ENCODE measurements around the gene OTULINL.

Gene OTULINL

DNA sequence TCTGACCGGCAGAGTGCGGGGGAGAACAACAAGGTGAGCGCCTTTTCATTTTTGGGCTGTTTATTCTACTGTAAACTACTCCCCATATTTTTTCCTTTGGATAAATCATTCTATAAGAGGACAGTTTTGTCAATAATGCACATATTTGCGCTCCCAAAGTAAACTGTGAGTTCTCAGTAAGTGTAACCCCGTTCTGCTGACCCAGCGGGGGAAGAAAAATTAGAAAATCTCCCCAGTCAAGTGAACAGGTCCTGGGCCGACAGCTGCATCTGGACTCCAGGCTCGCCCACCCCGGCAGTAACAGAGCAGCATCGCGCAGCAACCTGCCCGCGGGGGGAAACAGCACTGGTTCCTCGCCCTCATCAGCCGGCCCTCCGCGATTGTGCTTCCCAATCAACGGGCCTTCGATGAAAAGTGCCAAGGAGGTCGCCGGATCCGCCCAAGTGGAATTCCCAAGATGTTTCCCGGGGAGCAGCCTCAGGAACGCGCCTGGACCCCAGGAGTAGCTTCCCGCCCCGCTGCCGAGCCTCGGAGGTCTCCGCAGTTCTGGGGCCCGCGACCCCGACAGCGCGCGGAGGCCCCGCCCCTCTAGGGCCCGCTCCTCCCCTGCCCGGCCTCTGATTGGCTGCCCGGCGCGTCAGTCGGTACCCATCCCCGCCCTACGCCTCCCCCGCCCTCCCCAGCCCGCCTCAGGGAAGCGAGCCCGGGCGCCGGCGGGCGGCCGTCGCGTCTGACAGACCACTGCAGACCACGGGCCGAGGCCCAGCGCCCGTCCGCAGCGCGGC lies at the start of gene OTULINL:
Gene OTULINL (plus strand): TSS at position 687 of the 785 bp plus-strand sequence. CDS start 103 bp downstream, outside the sequence.
- Histone ChIP-seq H3K79me2 (ENCODE audit: insufficient read depth, low read depth) (no peaks in the 10 kb centered on the region), H2AFZ (ENCODE audit: low read depth) (peak within 1 kb of the TSS; percentile 94), H3K4me2 (peak within 1 kb of the TSS; percentile 92), H3K9ac (peak within 1 kb of the TSS; percentile 83), H3K27ac (peak within 1 kb of the TSS; percentile 57), H3K4me1 (ENCODE audit: low read depth, poor library complexity, severe bottlenecking) (peaks cover 12% of the 10 kb centered on the region), H3K27me3 (ENCODE audit: insufficient read depth, low read depth) (no peaks in the 10 kb centered on the region), H3K4me3 (IDR thresholded peaks at IDR 0.05; ENCODE audit: insufficient read depth, low read depth, low read length) (no peak within 1 kb of the TSS), H3K36me3 (ENCODE audit: insufficient read depth) (no peaks in the 10 kb centered on the region), H4K20me1 (ENCODE audit: insufficient read depth) (no peaks in the 10 kb centered on the region)
- TF ChIP-seq, protein P1, sequence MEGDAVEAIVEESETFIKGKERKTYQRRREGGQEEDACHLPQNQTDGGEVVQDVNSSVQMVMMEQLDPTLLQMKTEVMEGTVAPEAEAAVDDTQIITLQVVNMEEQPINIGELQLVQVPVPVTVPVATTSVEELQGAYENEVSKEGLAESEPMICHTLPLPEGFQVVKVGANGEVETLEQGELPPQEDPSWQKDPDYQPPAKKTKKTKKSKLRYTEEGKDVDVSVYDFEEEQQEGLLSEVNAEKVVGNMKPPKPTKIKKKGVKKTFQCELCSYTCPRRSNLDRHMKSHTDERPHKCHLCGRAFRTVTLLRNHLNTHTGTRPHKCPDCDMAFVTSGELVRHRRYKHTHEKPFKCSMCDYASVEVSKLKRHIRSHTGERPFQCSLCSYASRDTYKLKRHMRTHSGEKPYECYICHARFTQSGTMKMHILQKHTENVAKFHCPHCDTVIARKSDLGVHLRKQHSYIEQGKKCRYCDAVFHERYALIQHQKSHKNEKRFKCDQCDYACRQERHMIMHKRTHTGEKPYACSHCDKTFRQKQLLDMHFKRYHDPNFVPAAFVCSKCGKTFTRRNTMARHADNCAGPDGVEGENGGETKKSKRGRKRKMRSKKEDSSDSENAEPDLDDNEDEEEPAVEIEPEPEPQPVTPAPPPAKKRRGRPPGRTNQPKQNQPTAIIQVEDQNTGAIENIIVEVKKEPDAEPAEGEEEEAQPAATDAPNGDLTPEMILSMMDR (conservative IDR thresholded peaks at IDR 0.05; ENCODE audit: low read depth, low read length), result no peak

DNA sequence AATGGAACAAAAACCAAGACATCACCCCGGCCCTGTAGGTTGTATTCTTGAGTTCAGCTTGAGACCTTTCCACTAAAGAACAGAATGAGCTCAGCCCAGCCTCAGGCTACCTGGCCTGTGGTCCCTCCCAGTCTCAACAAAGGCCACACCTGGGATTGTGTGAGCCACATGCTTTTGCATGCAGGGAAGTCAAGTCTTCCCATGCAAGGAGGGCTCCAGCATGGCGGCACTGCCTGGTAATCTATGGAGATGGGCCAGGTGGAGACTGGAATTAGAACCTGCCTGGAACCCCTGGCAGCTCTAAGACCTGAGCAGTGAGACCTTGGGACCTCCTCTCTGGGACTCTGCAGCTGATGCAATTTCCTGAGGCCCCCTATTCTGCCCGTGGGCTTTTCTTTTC lies 49.4 kb upstream of the OTULINL start:
- Histone ChIP-seq H3K9ac (no peak overlapping the region), H3K27ac (no peak overlapping the region), H4K20me1 (ENCODE audit: insufficient read depth) (no peaks in the 10 kb centered on the region), H3K4me3 (IDR thresholded peaks at IDR 0.05; ENCODE audit: insufficient read depth, low read depth, low read length) (no peak overlapping the region), H3K27me3 (ENCODE audit: insufficient read depth, low read depth) (no peaks in the 10 kb centered on the region), H3K36me3 (ENCODE audit: insufficient read depth) (no peaks in the 10 kb centered on the region), H3K79me2 (ENCODE audit: insufficient read depth, low read depth) (no peaks in the 10 kb centered on the region), H3K4me1 (ENCODE audit: low read depth, poor library complexity, severe bottlenecking) (no peaks in the 10 kb centered on the region), H2AFZ (ENCODE audit: low read depth) (no peak overlapping the region), H3K4me2 (no peak overlapping the region)
- TF ChIP-seq, protein P1 (conservative IDR thresholded peaks at IDR 0.05; ENCODE audit: low read depth, low read length), result no peak

DNA sequence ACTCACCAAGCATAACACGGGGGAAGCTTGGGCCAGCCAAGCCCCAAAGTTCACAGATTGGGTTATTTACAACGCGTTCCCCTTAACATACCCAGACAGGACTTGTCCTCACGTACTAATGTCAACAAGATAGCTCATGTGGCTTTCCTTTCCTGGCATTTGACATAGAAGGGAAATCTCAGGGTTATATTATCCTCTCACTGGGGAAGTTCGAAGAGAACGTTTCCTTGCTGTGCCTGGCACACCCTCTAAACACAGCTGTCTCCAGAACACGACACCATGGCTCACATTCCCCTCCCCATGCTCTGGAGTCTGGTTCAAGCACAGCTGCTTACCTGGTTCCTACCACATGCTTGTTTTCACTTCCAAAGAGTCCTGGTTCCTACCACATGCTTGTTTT lies 46.8 kb upstream of the OTULINL start:
- H3K4me3 ChIP-seq (IDR thresholded peaks at IDR 0.05; ENCODE audit: insufficient read depth, low read depth, low read length), result no peak overlapping the region
- H3K36me3 ChIP-seq (ENCODE audit: insufficient read depth), result no peaks in the 10 kb centered on the region
- no peaks in the 10 kb centered on the region for H3K27me3 ChIP-seq (ENCODE audit: insufficient read depth, low read depth)
- no peak overlapping the region for H3K4me2 ChIP-seq
- H3K27ac ChIP-seq, result no peak overlapping the region
- no peak overlapping the region for H2AFZ ChIP-seq (ENCODE audit: low read depth)
- no peaks in the 10 kb centered on the region for H3K4me1 ChIP-seq (ENCODE audit: low read depth, poor library complexity, severe bottlenecking)
- no peaks in the 10 kb centered on the region for H4K20me1 ChIP-seq (ENCODE audit: insufficient read depth)
- no peak overlapping the region for H3K9ac ChIP-seq
- H3K79me2 ChIP-seq (ENCODE audit: insufficient read depth, low read depth), result no peaks in the 10 kb centered on the region
- TF ChIP-seq, protein P1 (conservative IDR thresholded peaks at IDR 0.05; ENCODE audit: low read depth, low read length), result no peak

DNA sequence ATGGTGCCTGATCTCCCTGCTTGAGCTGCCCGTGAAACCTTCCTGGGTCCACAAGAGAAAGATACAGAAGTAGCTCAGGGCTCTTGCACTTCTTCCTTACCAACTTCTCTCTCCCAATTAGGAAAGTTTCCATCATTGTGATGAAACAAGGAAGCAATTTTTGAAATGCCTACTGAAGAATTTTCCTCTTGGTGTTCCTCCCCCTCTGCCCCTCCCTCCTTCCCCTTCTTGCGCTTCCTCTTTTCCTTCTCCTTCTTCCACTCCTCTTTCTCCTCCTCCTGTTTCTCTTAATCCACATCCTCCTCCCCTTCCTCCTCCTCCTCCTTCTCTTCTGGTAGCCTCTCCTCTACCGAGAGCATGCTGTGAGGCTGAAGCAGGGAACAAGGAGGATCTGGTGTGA lies 36.3 kb upstream of the OTULINL start:
- H4K20me1 ChIP-seq (ENCODE audit: insufficient read depth), result no peaks in the 10 kb centered on the region
- no peaks in the 10 kb centered on the region for H3K36me3 ChIP-seq (ENCODE audit: insufficient read depth)
- H3K9ac ChIP-seq, result no peak overlapping the region
- no peaks in the 10 kb centered on the region for H3K4me1 ChIP-seq (ENCODE audit: low read depth, poor library complexity, severe bottlenecking)
- no peak overlapping the region for H3K4me3 ChIP-seq (IDR thresholded peaks at IDR 0.05; ENCODE audit: insufficient read depth, low read depth, low read length)
- H2AFZ ChIP-seq (ENCODE audit: low read depth), result no peak overlapping the region
- no peak overlapping the region for H3K27ac ChIP-seq
- TF ChIP-seq, protein P1 (conservative IDR thresholded peaks at IDR 0.05; ENCODE audit: low read depth, low read length), result no peak
- no peak overlapping the region for H3K4me2 ChIP-seq
- H3K27me3 ChIP-seq (ENCODE audit: insufficient read depth, low read depth), result no peaks in the 10 kb centered on the region
- H3K79me2 ChIP-seq (ENCODE audit: insufficient read depth, low read depth), result no peaks in the 10 kb centered on the region
